B cell (primary cell): ENCODE results near the gene GNAI3.

Experiments used
- CTCF ChIP-seq: fragments of 200-600 bp; IDR thresholded peaks from one replicate; pipeline ENCODE4 v1.8.0; 2022; ENCODE audit warnings: antibody characterized with exemption, mild to moderate bottlenecking
- EZH2 ChIP-seq: IDR thresholded peaks from 2 replicates; pipeline ENCODE4 v1.6.1; 2012; ENCODE audit warnings: borderline replicate concordance, low read depth, mild to moderate bottlenecking, moderate library complexity, low read length; ENCODE audit not compliant: insufficient read depth, poor library complexity, severe bottlenecking

- TF ChIP-seq EZH2 (no peak), CTCF (no peak)
Observed at GRCh38 chr1:109598156-109598555, 49.7 kb downstream of the GNAI3 start.
